HG02588 (cell line): Measurements from ENCODE around the gene MINDY1.

ENCODE experiments used
- ATAC-seq: cut with Tn5 transposase; IDR thresholded peaks from one replicate; pipeline ENCODE4 v1.9.1; 2021; ENCODE audit warnings: mild to moderate bottlenecking, moderate library complexity; ENCODE audit not compliant: unreplicated experiment

MINDY1 gene

GRCh38 chr1:150987924-150988323 lies 18.8 kb downstream of the MINDY1 start:
- ATAC-seq, result no peak

GRCh38 chr1:150985179-150985825 lies 21.4 kb downstream of the MINDY1 start:
- ATAC-seq, result no peak

DNA sequence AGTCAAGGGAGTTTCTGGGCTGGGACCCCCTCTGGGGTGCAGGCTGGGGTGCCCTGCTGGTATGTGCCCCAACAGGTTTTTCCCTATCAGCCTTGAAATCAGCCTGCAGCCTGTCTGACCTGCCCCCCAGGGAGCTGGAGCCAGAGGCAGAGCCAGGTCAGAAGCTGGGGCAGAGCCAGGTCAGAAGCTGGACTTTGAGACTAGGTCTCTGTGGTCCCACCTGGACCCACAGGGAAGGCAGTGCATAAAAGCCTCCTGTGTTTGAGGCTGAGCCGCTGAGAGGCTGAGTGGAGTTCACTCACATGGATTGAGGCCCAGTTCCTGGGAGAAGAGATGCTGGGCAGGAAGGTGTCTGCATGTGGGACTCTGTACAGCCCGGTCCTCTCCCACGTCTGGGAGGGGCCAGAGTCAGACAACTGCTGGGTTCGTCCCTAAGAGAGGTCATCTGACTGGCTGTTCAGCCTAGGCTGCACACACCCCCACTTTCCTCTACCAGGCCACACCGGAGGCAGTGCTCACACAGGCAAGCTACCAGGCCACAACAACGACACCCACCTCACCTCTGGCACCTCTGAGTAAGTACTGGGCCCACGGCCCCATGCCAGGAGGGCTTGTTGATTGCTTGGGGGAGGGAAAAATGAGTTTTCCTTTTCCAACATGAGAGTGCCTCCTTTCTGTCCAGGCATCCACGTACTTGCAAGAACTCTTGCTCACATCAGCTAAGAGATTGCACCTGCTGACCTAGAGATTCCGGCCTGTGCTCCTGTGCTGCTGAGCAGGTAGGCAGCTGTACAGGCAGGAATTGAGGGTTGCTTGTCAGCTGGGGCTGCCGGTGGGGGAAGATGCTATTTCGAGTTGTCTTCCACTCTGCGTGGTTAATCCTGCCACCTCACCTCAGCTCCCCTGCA lies 24.6 kb downstream of the MINDY1 start, which contains the start of gene ANXA9:
ANXA9 (plus strand) TSS at position 488 of the 908 bp plus-strand sequence. CDS start 814 bp downstream, outside the sequence.
- no peak for ATAC-seq

GRCh38 chr1:150981177-150981804 lies 25.4 kb downstream of the MINDY1 start:
- ATAC-seq, result no peak

DNA sequence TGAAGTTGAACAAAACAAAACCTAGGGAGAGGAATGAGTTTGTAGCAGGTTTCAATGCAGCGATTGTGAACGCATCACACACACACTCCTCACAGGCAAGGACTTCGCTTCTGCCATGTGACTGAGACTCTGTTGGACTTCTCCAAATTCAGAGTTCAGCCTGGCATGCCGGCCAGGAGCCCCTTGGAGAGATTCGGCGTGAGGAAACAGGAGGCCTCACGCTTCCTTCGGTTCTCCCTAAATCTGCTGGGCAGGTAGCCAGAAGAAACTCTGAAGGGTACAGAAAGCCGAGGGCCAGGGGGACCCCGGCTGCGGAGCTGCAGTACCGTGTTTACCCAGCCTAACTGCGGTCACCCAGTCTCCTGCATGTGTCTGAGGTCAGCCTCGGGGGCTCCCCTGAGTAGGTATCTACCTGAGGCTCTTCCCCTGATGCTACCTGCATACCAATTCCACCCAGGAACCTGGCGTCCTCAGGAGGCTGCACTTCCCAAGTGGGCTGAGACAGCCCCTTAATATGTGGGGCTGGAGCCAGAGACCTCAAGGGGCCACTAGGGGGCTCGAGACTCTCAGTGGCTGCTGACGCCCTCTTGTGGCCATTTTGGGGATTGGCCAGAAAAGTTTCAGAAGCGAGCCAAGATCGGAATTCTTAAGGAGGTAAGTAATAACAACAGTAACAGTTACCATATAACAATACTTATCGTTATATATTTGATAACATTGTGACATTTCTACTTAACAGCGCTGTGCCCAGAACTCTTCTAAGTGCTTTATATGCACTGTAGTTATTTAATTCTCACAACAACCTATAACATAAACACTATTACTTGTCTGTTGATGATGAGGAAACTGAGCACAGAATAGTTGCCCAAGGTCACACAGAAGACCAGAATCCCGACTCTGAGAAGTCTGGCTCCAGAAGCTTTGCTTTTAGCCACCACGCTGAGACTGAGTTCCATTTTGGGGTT lies 27.3 kb downstream of the MINDY1 start:
- no peak for ATAC-seq

DNA sequence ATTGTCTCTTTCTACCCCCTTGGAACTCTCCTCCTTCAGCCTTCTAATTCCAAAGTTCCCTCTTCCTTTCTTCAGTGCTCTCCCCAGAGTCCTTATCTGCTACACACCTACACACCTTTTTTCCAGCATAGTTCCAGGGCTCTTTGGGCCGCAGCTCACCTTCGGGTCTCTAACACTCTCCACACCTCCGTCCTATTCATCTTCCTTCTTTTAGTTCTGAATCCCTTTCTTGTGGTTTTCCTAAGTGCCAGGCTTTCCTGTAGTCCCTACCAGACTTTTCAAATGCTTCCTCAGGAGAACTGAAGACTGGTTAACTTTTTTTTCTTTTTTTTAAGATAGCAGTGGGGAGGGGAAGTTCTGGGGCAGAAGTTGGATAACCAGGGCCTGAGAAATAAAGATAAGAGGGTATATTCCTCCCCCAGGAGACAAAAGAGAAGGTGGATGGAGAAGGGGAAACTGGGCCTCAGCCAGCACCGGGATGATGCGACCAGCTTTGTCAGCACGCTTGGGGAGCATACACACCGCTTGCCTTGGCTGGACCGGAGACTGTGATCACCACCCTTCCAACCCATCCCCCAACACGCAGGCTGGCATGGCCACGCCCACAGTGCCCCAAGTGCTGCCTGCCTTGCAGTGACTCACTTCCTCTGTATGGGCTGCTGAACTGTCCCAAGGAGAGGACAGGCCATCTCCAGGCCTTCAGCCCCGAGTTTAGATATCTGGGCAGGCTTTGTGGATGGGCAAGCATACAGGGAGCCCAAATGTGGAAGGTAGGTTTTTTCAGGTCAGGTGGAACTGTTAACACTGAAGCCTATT lies 29.6 kb downstream of the MINDY1 start:
- ATAC-seq, result no peak

DNA sequence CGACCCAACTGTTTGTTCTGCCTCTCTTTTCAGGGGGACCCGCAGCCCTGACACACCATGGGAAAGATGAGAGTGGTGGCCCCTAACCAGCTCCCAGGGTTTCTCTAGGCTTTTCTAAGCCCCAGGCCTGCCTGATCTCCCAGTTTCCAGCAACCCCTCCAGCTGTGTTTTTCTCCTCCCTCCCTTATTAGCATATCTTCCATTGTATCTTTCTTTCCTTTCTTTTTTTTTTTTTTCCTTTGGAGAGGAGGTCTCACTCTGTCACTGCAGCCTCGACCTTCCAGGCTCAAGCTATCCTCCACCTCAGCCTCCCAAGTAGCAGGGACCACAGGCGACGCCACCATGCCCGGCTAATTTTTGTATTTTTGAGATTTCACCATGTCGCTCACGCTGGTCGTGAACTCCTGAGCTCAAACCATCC lies 30.3 kb downstream of the MINDY1 start:
- ATAC-seq, result no peak

GRCh38 chr1:150974580-150975478 lies 31.9 kb downstream of the MINDY1 start, which contains the start of gene CERS2:
Gene CERS2, minus strand, starts transcription at chr1:150974835. Its CDS starts 5,745 bp downstream, at chr1:150969090.
- ATAC-seq, result peak; percentile 61

DNA sequence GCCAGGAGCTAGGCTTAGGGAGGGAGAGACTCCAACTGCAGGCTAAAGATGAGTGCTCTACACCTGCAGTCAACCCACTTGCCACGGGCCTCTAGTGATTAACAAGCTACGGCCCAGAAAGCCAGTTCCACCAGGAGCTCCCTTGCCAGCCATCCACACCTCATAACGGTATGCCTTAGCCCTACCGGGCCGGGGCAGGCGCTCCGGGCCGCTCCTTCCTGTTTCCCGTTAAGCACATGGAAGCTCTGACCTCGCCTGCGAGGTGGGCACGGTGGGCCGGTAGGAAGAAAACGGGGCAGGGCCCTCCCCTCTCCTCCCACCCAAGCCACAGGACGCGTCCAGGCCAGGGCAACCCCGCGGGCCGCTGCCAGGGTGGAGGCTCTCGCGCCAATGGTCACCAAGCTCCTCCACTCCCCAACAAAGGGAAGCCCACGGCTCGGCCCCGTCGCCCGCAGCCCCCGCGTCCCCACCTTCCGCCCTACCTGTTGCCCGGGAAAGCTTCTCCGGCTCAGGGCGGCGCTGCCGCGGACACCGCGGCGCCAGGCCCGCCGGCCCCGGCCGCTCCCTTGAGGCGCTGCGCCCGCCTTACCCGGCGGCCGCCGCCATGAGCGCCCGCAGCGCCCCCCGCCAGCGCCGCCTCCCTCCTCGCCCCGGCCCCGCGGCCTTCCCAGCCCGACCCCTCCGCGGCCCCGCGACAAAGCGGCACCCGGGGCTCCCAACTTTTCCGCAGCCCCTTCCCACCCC lies 32.7 kb downstream of the MINDY1 start:
- peak; percentile 39 for ATAC-seq

DNA sequence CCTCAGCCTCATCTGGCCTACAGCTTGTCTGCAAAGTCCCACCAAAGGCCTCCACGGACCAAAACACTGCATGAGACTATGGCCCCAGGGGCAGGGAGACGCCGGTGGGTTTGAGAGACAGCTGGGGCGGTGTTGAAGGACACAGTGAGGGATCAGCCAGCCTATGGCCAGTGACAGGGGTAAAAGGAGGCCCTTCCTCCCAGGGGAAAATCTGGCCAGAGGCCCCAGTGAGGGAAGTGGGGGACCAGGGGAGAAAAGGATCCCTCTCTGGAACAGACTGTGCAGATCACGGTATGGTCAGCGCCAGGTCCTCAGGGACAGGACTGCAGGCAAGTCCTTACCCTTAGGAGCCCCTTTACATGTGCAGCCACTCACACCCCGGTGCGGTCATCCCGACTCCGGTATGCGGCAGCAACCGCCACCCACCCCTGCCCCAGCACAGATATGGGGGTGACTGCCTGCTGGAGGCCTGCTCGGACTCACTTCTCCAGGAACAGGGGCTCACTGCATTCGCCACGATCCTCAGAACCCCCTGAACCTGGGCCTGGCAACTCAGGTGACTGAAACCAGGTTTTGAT lies 33.4 kb downstream of the MINDY1 start:
- ATAC-seq, result no peak

GRCh38 chr1:150972417-150972940 lies 34.2 kb downstream of the MINDY1 start:
- ATAC-seq, result no peak

DNA sequence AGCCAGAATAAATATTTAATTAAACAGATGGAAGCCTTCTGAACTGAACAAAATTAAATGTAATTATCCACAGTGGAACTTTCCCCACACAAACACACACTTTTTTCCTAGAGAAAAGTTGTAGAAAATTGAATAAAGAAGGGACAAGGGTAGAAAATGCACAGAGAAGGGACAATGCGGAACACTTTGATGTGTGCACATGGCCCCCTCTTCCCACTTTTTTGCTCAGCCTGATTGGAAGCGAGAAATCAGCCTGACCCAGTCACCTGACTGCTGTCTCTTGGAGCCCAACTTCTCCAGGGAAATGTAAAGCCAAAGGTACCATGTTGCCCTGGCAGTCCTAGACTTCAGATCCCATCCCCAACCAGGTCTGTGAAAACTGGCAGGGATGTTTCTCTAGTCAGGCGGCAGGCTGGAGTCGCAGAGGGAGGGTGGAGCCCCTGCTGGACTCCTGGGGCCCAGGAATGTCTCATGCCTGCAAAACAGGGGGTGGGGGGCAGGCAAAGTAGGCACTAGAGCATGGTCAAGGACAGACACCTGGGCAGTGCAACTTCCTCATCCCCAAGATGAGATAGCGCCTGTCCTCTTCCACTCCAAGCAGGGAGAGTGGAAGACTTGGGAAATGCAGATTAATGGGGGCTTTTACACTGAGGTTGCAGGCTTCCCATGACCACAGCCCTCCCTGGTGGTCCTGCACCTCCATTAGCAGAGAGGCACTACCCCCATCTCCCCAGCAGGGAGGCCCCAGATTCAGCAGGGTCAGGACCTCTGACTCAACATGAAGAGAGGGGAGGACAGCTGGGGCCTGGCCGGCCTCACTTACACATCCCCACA lies 34.9 kb downstream of the MINDY1 start:
- no peak for ATAC-seq

GRCh38 chr1:150970808-150971582 lies 35.7 kb downstream of the MINDY1 start:
- ATAC-seq, result no peak

- no peak for ATAC-seq
Observed at GRCh38 chr1:150969626-150970025, 37.1 kb downstream of the MINDY1 start.

GRCh38 chr1:150968491-150968890 lies 38.2 kb downstream of the MINDY1 start:
- no peak for ATAC-seq
